ENCODE results near the gene SLC5A10. TPM values are rescaled to one million over a fixed set of nuclear protein-coding genes. Genes with fewer than 3 reads are reported as not detected.
"Not testable (repeated sequence)": the region's sequence is repeated elsewhere in the genome, so short reads cannot be mapped to it uniquely, and the experiment has no call there.

Gene SLC5A10
- total RNA-seq (2014; rRNA removed; shearing (Covaris generic)), result not detected in 2 replicates

GRCh38 chr17:18951941-18952842, at the start of gene SLC5A10:
Gene SLC5A10, plus strand, starts transcription at chr17:18952165. Its CDS starts 41 bp downstream, at chr17:18952206.
- no peak for DNase-seq (ENCODE audit: low spot score)

GRCh38 chr17:18904482-18904881, 47.5 kb upstream of the SLC5A10 start:
- DNase-seq (ENCODE audit: low spot score), result no peak

GRCh38 chr17:18905226-18905625, 46.7 kb upstream of the SLC5A10 start:
- DNase-seq (ENCODE audit: low spot score), result no peak

DNA sequence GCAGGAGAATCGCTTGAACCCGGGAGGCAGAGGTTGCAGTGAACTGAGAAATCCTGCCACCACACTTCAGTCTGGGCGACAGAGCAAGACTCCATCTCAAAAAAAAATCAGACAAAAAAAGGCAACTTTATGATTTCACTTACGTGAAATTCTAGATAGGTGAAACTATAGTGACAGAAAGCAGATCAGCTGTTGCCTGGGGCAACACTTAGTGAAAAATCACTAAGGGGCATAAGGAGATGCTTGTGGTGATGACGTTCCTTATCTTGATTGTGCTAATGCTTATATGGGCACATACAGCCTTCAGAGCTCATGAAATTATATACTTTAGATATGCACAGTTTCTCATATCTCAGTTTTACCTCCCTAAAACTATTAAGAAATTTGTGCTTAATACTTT, 41.6 kb upstream of the SLC5A10 start:
- DNase-seq (ENCODE audit: low spot score), result no peak

DNA sequence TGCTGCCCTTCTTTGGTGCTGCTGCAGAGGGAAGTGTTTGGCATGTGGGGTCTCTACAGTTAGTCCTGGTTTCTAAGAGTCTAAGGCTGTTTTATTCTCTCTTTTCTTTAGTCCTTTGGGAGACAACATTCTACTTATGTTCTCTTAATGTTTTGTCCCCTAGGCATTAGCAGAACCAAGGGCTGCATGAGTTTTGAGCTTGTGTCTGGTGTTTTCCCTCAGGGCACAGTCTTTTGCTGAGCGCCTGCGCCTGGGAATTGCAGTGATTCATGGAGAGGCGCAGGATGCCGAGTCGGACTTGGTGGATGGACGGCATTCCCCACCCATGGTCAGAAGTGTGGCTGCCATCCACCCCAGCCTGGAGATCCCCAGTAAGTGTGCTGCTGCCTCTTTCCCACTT, 41.1 kb upstream of the SLC5A10 start:
- no peak for DNase-seq (ENCODE audit: low spot score)

- DNase-seq (ENCODE audit: low spot score), result no peak
Measured at GRCh38 chr17:18916816-18917500, 35.0 kb upstream of the SLC5A10 start.

DNA sequence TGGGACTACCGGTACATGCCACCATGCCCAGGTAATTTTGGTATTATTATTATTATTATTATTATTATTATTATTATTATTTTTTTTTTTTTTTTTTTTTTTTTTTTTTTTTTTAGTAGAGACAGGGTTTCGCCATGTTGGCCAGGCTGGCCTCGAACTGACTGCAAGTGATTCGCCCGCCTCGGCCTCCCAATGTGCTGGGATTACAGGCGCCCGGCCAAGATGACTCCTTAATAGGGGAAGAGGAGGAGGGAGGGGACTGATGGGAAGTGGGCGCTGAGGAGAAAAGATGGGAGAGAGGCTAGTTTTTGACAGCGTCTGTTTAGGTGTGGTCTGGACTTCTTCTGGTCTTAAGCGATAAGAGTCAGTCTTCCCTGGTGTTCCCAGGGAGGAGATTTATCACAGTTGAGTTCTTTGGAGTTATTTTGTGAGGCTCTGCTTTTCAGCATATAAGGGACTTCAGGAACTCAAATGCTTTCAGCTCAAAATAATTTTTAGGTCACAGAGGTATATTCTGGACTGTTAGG, 34.4 kb upstream of the SLC5A10 start:
- DNase-seq (ENCODE audit: low spot score), result no peak

DNA sequence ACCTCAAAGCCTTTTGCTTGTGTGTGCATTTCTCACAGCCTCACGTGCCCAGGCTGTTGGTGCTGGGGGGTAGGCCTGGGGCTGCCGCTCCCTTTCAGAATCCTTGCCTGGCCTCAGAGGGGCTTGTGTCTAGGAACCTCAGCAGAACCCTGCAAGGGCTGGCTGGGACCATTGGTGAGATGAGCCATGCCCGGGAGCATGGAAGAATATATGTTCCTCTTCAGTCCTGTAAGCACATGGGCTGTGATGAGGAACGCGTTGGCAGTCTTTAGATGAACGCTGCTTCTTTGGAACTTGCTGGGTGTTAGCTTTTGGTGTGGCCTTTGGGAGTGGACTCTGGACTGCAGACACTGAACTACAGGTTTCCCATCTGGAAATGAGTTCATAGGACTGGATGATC, 32.0 kb upstream of the SLC5A10 start:
- DNase-seq (ENCODE audit: low spot score), result no peak

- no peak for DNase-seq (ENCODE audit: low spot score)
Measured at GRCh38 chr17:18920911-18921441, 31.0 kb upstream of the SLC5A10 start.

DNA sequence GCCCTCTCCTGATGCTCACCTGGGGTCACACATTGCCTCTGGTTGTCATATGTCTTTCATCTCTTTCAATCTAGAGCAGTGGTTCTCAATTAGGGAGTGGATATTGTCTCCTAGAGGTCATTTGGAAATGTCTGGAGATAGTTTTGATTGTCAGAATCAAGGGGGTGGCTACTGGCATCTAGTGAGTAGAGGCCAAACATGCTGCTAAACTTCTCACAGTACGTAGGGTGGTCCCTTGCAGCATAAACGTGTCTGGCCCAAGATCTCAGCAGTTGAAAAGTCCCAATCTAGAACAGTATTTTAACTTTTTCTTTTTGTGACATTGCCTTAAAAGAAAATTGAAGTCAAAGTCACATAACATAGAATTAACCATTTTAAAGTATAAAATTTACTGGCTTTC, 30.5 kb upstream of the SLC5A10 start:
- no peak for DNase-seq (ENCODE audit: low spot score)

- DNase-seq (ENCODE audit: low spot score), result no peak
Measured at GRCh38 chr17:18921912-18922451, 30.0 kb upstream of the SLC5A10 start.

- not testable (repeated sequence) for DNase-seq (ENCODE audit: low spot score)
Measured at GRCh38 chr17:18922596-18922995, 29.4 kb upstream of the SLC5A10 start.

GRCh38 chr17:18925187-18925586, 26.8 kb upstream of the SLC5A10 start:
- DNase-seq (ENCODE audit: low spot score), result no peak

DNA sequence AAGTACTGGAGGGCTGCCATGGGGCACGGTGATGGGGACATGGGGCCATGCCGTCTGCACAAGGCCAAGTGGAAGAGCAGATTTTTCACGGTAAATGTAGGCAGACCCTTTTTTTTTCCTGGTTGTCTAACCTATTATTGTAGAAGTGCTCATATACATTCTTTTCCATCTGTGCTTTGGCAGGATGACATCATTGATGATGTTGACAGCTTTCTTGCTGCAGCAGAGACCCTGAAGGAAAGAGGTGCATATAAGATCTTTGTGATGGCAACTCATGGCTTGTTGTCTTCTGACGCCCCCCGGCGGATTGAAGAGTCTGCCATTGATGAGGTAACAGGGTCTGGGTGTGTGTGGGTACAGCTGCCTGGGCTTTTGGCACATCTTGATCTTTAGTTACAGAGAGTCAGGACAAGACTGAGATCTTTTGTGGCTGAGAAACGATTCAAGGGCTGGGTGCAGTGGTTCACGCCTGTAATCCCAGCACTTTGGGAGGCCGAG, 23.3 kb upstream of the SLC5A10 start:
- DNase-seq (ENCODE audit: low spot score), result no peak

DNA sequence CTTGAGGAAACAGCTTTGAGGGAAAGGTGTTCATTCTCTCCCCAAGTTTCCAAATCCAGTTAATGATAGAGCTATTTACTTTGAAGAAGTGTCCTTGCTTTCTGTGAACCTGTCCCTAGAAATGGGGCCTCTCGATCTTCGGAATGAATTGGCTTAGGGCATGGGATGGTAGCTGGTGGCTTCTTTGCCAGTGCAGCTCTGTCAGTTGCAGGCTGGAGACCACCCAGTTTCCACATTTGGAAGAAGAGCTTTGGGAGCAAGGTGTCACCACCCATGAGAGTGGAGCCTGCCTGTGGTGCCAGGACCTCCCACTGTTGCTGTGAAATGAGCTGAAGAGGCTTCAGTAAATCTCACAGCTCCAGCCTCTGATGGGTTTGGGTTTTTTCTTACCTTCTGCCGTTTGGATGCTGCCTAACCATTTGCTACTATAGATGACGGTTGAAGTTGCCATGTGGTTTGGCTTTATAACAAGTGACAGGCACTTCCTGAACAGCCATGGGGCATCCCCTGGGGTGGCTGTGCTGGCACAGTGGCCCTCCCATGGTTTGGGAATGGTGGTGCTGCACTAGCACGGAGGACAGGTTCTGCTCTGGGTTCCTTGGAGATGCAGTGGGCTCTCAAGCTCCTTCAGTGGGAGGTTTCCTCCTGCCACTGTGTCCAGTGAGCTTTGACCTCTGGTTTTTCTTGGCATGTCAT, 19.5 kb upstream of the SLC5A10 start:
- no peak for DNase-seq (ENCODE audit: low spot score)

GRCh38 chr17:18933102-18934058, 18.6 kb upstream of the SLC5A10 start:
- no peak for DNase-seq (ENCODE audit: low spot score)

DNA sequence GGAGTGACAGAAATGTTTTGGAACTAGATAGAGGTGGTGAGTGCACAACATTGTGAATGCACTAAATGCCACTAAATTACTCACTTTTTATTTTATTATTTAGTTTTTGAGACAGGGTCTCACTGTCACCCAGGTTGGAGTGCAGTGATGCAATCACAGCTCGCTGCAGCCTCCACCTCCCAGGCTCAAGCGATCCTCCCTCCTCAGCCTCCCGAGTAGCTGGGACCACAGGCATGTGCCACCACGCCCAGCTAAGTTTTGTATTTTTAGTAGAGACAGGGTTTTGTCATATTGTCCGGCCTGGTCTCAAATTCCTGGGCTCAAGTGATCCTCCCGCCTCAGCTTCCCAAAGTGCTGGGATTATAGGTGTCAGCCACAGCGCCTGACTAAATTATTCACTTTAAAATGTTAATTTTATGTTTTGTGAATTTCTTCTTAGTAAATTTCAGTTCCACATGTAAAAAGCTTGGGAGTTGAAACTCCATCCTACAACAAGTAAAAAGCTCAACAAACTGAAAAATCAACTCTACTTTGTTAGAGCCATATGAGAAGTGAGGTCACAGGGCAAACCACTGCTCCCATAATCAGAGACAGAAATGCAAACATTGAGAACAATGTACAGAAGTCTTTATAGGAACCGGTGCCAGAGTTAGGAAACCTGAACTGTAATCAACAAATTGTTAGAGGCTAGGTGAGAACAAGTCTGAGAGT, 13.8 kb upstream of the SLC5A10 start:
- DNase-seq (ENCODE audit: low spot score), result peak; percentile 10

GRCh38 chr17:18938692-18939023, 13.3 kb upstream of the SLC5A10 start:
- DNase-seq (ENCODE audit: low spot score), result no peak

GRCh38 chr17:18944646-18945045, 7.3 kb upstream of the SLC5A10 start:
- DNase-seq (ENCODE audit: low spot score), result no peak

GRCh38 chr17:18946536-18946935, 5.4 kb upstream of the SLC5A10 start:
- no peak for DNase-seq (ENCODE audit: low spot score)
